Thyroid gland (tissue), 4 donors: ENCODE results near the gene MAPT. TPM values are rescaled to one million over a fixed set of nuclear protein-coding genes. Genes with fewer than 3 reads are reported as not detected.

Experiments
- DNase-seq, 2 donors: peaks; one replicate each; pipeline ENCODE4 v3.0.0-alpha.2; 2019
- H3K27ac ChIP-seq, 3 donors: fragments of 200-600 bp; sonication (generic); 1 replicate in 2 of 3; 2 replicates in 1 of 3; pipeline ENCODE4 v1.5.1; 2016 to 2019; ENCODE audit warnings: mild to moderate bottlenecking in 1 of 3, moderate library complexity in 1 of 3
- H3K27me3 ChIP-seq: fragments of 200-600 bp; sonication (generic); one replicate; pipeline ENCODE4 v1.5.1; 2019
- H3K36me3 ChIP-seq, 2 donors: fragments of 200-600 bp; sonication (generic); one replicate each; pipeline ENCODE4 v1.5.1; 2016 to 2019
- H3K4me1 ChIP-seq, 2 donors: fragments of 200-600 bp; sonication (generic); one replicate each; pipeline ENCODE4 v1.5.1; 2017 to 2019
- H3K4me3 ChIP-seq, 3 donors: fragments of 200-600 bp; sonication (generic); replicated peaks in 1 of 3; 1 replicate in 2 of 3; 2 replicates in 1 of 3; pipeline ENCODE4 v1.5.1; 2016; ENCODE audit warnings: mild to moderate bottlenecking in 1 of 3
- H3K9me3 ChIP-seq: fragments of 200-600 bp; sonication (generic); one replicate; pipeline ENCODE4 v1.5.1; 2017
- POLR2A ChIP-seq, 2 donors: fragments of 450-650 bp; IDR thresholded peaks; one replicate each; pipeline ENCODE4 v1.6.1; 2017; ENCODE audit warnings: antibody characterized with exemption in 2 of 2, mild to moderate bottlenecking in 2 of 2, moderate library complexity in 1 of 2
- WGBS, 2 donors: methylation state at CpG; one replicate each; pipeline ENCODE4 v1.1.5; 2017; 5-methylcytosine and 5-hydroxymethylcytosine counted together
- intact Hi-C: fragments of 100-400 bp; cut with DNase I; formaldehyde crosslinking; loops from one replicate; pipeline ENCODE4 v1.15.1; 2023
- total RNA-seq, 4 donors: library from RNA; depleted of rRNA; stranded (reverse); fragments of >200 nt; gene quantifications; one replicate each; pipeline ENCODE4 v1.2.3, GENCODE V29; 2016
- TF ChIP-seq, protein P1 (sequence below), 6 experiments: fragments of 200-600 bp in 3 of 6; fragments of 450-650 bp in 3 of 6; sonication (generic) in 3 of 6; IDR thresholded peaks; one replicate each; pipeline ENCODE4 v1.5.1; 2016 to 2019; ENCODE audit warnings: antibody characterized with exemption in 6 of 6, mild to moderate bottlenecking in 2 of 6, inconsistent platforms in 1 of 6, moderate library complexity in 1 of 6

The MAPT gene
- total RNA-seq, 4 donors from 2014 or later = 0.54 to 1.8 (median 0.92) TPM

DNA sequence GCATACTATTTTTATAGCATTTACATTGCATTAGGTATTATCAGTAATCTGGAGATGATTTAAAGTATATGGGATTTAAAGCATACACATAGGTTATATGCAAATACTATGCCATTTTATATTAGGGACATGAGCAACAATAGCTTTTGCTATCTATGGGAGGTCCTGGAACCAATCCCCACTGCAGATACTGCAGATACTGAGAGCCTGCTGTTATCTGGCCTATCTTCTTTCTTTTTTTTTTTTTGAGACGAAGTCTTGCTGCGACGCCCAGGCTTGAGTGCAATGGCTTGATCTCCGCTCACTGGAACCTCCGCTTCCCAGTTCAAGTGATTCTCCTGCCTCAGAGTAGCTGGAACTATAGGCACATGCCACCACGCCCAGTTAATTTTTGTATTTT, 142.1 kb downstream of the MAPT start:
- no peak for DNase-seq
- WGBS, 2 donors = 88 to 90% methylated on average over 6 of the region's 6 CpGs
- Histone ChIP-seq H3K36me3 (peaks cover 58 to 64% of the 10 kb centered on the region in 2 donors), H3K27ac (no peak overlapping the region), H3K4me1 (peaks cover 24 to 28% of the 10 kb centered on the region in 2 donors), H3K27me3 (no peaks in the 10 kb centered on the region), H3K4me3 (no peak overlapping the region), H3K9me3 (no peaks in the 10 kb centered on the region)
- intact Hi-C loops = loop anchor here (5.0 kb wide), 1 partner anchor 156 kb away; the partner anchor contains the start of gene KANSL1
- no peak for TF ChIP-seq POLR2A (IDR thresholded peaks at IDR 0.05)
- TF ChIP-seq, protein P1, sequence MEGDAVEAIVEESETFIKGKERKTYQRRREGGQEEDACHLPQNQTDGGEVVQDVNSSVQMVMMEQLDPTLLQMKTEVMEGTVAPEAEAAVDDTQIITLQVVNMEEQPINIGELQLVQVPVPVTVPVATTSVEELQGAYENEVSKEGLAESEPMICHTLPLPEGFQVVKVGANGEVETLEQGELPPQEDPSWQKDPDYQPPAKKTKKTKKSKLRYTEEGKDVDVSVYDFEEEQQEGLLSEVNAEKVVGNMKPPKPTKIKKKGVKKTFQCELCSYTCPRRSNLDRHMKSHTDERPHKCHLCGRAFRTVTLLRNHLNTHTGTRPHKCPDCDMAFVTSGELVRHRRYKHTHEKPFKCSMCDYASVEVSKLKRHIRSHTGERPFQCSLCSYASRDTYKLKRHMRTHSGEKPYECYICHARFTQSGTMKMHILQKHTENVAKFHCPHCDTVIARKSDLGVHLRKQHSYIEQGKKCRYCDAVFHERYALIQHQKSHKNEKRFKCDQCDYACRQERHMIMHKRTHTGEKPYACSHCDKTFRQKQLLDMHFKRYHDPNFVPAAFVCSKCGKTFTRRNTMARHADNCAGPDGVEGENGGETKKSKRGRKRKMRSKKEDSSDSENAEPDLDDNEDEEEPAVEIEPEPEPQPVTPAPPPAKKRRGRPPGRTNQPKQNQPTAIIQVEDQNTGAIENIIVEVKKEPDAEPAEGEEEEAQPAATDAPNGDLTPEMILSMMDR (IDR thresholded peaks at IDR 0.05) = no peak

DNA sequence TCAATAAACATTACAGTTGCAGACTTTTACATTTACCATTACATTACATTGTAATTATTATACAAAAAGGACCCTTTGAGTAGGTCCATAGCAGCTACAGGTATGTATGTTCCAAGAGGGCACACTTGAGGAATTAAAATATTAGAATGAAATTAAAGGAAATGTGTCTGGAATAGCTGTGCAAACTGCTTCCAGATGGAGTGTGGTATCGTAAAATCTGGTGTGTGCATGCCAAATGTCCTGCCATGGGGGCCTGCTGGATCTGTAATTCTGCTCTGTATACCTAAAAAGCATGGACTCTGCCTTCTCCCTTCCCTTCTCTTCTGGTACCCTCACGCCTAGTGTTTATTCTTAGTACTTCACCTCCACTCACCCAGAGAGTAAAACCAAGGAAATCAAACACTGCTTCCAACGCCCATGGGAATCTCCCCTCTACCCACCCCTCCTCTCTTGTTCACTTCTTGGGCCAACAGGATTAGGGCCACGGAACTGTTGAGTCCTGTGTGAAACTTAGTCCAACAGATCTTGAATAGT, 143.4 kb downstream of the MAPT start:
- no peak overlapping the region for H3K4me3 ChIP-seq
- WGBS, 2 donors = 43 to 46% methylated on average over 4 of the region's 4 CpGs
- peaks cover 46 to 51% of the 10 kb centered on the region in 2 donors for H3K36me3 ChIP-seq
- H3K27me3 ChIP-seq = no peaks in the 10 kb centered on the region
- peaks cover 27 to 33% of the 10 kb centered on the region in 2 donors for H3K4me1 ChIP-seq
- TF ChIP-seq, protein P1 (IDR thresholded peaks at IDR 0.05) = peak in 1 of 6 experiments; percentile 24
- no peak for TF ChIP-seq POLR2A (IDR thresholded peaks at IDR 0.05)
- no peak for DNase-seq
- peak overlapping the region in 2 of 3 donors; percentile 57 to 58 for H3K27ac ChIP-seq
- H3K9me3 ChIP-seq = no peaks in the 10 kb centered on the region
- intact Hi-C loops = loop anchor here (5.0 kb wide), 1 partner anchor 155 kb away; the partner anchor contains the start of gene KANSL1

DNA sequence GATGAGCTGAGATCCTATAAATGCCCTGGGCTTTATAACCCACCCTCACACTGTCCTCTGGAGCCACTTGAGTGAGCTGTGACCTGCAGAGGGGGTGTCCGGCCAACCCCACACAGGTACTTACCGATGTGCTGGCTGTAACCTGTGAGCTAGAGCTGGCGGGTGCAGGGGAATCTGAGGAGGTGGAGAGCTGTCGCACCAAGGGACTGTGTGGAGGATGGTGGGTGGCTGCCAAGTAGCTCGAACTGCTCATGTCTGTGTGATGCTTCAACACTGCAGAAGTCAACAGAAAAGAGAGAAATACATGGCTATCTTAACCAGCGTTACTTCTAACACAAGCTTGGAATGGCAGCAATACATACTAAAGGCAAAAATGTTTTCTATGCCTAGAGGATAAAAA, 144.1 kb downstream of the MAPT start:
- H3K9me3 ChIP-seq = no peaks in the 10 kb centered on the region
- TF ChIP-seq, protein P1 (IDR thresholded peaks at IDR 0.05) = no peak
- no peak for TF ChIP-seq POLR2A (IDR thresholded peaks at IDR 0.05)
- WGBS, 2 donors = 54 to 58% methylated on average over 6 of the region's 6 CpGs
- peak; percentile 85 to 87 for DNase-seq
- peak overlapping the region in 2 of 3 donors; percentile 57 to 58 for H3K27ac ChIP-seq
- H3K27me3 ChIP-seq = no peaks in the 10 kb centered on the region
- H3K36me3 ChIP-seq = peaks cover 39 to 45% of the 10 kb centered on the region in 2 donors
- peaks cover 33 to 40% of the 10 kb centered on the region in 2 donors for H3K4me1 ChIP-seq
- no peak overlapping the region for H3K4me3 ChIP-seq
- intact Hi-C loops = loop anchor here (5.0 kb wide), 1 partner anchor 154 kb away; the partner anchor contains the start of gene KANSL1

DNA sequence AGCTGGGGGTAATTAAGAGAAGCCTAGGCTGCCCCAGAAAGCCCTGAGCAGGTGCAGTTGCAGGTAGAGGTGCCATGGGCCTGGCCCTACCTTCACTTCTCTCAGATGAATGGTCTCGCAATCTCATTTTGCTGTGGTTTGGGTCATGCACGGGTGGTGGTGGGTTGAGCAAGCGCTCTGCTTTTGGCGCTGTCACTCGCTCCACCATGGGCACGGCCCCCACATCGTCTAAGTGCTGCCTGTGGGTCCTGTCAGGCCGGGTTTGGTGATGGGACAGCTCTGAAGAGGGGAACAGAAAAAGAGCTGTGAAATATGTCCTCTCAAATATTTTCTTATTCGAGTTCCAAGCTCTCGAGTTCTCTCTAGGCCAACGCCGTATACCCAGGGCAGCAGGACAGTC, 144.6 kb downstream of the MAPT start:
- TF ChIP-seq POLR2A (IDR thresholded peaks at IDR 0.05) = no peak
- TF ChIP-seq, protein P1 (IDR thresholded peaks at IDR 0.05) = no peak
- peaks cover 34 to 40% of the 10 kb centered on the region in 2 donors for H3K36me3 ChIP-seq

DNA sequence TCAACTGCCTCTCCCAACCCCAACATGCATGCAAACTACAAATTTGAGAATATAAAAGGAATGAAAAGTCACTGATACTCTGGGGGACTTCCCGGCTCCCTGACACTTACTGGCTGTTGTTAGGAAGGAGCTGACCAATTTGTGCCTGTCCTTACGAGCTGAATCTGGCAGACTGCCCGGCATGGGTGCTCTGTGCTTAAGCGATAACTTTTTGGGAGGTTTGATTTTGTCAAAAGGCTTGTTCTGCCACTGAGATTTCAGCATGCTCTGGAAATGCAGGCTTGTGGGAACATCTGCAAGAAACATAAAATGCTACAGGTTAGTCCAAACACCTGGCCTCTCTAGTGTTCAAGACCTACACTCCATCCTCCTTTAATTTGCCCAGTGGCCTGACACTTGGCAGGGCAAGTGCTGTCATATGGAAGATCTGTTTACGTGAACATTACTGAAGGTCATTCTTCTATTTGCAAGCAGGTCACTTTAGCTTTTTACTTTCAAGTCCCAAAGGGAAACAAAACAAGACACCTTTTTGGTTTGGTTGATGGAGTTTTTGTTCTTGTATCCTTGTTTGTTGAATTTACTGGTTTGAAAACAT, 145.3 kb downstream of the MAPT start:
- no peaks in the 10 kb centered on the region for H3K27me3 ChIP-seq
- H3K9me3 ChIP-seq = no peaks in the 10 kb centered on the region
- peaks cover 29 to 37% of the 10 kb centered on the region in 2 donors for H3K36me3 ChIP-seq
- 27 to 31% methylated on average over 5 of the region's 5 CpGs for WGBS, 2 donors
- no peak for TF ChIP-seq POLR2A (IDR thresholded peaks at IDR 0.05)
- TF ChIP-seq, protein P1 (IDR thresholded peaks at IDR 0.05) = no peak
- peak; percentile 89 for DNase-seq
- no peak overlapping the region for H3K4me3 ChIP-seq
- H3K27ac ChIP-seq = peak overlapping the region in 2 of 3 donors; percentile 57 to 58
- H3K4me1 ChIP-seq = peaks cover 42 to 49% of the 10 kb centered on the region in 2 donors
- intact Hi-C loops = loop anchor here (5.0 kb wide), 1 partner anchor 153 kb away; the partner anchor contains the start of gene KANSL1

More for the DNA sequence above, 144.6 kb downstream of the MAPT start:
- Histone ChIP-seq H3K9me3 (no peaks in the 10 kb centered on the region), H3K27me3 (no peaks in the 10 kb centered on the region), H3K4me1 (peaks cover 34 to 42% of the 10 kb centered on the region in 2 donors), H3K27ac (peak overlapping the region in 2 of 3 donors; percentile 57 to 58), H3K4me3 (no peak overlapping the region)
- intact Hi-C loops = loop anchor here (5.0 kb wide), 1 partner anchor 153 kb away; the partner anchor contains the start of gene KANSL1
- WGBS, 2 donors = 79 to 84% methylated on average over 12 of the region's 12 CpGs
- DNase-seq = no peak
